ENCODE results near the gene CRIM1.

The CRIM1 gene

GRCh38 chr2:36425608-36426355 lies 70.2 kb downstream of the CRIM1 start:
- no peak for DNase-seq

DNA sequence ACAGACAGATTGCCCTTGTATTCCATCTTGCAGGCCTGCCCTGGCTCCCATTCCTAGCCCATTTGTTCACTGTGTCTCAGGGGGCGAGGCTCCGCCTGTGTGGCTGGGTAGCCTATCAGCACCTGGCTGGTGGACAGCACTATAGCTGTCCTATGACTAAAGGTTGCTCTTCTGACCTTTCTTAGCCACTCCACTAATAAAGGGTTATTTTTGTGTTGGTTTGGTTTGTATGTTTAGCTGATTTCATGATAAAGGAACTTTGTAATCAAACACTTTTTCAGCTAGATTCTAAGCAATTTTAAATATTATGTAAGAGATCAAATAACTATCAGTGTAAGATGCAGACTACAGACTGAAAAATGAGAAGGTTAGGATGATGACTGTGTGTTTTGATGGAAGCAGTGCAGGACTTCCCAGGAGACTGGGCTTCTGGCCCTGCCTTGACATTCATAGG lies 72.2 kb downstream of the CRIM1 start:
- DNase-seq = no peak

DNA sequence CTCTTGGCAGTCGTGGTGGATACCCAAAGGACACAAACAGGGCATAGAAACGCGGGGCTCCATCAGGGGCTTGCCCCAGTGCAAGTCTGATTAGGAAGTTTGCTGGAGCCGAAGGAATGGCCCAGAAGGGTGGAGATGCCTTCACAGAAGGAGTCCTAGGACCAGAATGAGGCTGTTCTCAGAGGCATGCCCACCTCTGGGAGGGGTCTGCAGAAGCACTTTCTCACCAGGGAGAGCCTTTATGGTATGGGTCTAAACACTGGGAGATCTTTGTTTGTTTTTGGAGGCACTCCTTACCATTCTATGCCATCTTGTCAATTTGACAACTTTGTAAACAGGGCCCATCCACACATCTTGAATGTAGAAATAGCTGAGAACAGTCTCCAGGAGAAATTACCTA lies 75.0 kb downstream of the CRIM1 start:
- DNase-seq = no peak

- no peak for DNase-seq
These were observed 76.9 kb downstream of the CRIM1 start for GRCh38 chr2:36432479-36432878.

GRCh38 chr2:36433311-36434217 lies 78.0 kb downstream of the CRIM1 start:
- DNase-seq = no peak

- DNase-seq = no peak
These were observed 82.9 kb downstream of the CRIM1 start for GRCh38 chr2:36438449-36438977.

GRCh38 chr2:36439084-36439483 lies 83.5 kb downstream of the CRIM1 start:
- no peak for DNase-seq

- no peak for DNase-seq
These were observed 85.6 kb downstream of the CRIM1 start for GRCh38 chr2:36441065-36441625.

- DNase-seq = no peak
These were observed 86.2 kb downstream of the CRIM1 start for GRCh38 chr2:36441816-36442215.

DNA sequence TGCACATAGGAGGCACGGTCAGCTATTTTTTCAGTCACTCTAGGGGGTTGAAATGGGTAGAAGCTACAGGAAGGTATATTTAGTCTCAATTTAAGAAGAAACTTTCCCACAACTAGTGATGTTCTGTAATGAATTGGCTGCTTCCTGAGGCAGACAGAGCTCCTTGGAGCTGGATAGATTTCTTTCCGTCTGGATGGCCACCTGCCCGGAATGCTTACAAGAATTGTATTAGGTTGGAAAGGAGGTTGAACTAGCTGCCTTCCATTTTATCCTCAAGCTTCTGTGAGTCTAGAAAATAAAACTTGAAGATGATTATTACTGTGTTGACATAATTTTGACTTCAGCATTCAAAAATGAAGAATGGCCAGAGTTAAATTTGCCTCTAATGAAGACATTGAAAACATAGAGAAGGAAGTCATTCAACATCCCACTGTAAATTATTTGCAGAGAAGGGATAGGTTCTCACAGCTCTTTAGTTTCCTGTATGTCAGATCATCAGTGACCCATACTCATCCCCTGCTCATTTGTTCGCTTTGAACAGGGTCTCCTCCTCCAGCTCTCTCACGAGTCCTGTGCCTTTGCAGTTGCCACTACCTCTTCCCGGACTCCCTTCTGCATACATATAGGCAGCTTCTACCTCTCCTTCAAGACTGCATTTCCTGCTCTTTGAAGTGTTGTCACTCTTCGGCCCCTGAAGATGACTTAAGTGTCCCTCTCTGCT lies 88.8 kb downstream of the CRIM1 start:
- no peak for DNase-seq

DNA sequence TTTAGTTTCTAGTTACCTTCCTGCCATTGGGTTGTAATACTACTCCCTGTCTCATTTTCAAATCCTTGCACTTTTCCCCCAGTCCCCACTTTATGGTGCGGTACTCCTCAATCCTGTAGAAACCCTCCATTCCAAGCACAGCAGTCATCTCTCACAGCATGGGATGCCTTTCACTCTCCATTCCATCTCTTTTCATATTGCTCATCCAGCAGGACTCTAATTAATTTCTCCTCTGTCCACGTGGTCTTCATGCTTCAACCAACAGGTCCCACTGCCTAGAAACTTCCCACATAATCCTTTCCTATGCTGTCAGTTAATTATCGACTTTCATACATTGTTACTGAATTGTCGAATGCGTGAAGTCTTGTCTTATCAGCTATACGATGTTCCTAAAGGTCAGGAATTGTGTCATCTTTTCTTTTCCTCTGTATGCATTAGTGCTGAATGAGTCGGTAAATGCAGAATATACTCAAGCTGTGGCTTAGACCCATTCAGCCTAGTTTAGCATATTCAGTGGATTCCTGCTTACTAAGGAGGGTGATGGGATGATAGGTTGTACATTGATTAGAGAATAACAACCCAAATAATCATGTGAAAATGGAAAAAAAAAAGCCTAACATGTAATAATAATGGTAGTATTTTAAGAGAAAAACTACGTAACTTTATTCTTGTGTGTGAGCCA lies 89.7 kb downstream of the CRIM1 start:
- no peak for DNase-seq

GRCh38 chr2:36446294-36446693 lies 90.7 kb downstream of the CRIM1 start:
- DNase-seq = no peak

- no peak for DNase-seq
These were observed 93.6 kb downstream of the CRIM1 start for GRCh38 chr2:36449213-36449612.

- DNase-seq = no peak
These were observed 94.4 kb downstream of the CRIM1 start for GRCh38 chr2:36449943-36450392.

DNA sequence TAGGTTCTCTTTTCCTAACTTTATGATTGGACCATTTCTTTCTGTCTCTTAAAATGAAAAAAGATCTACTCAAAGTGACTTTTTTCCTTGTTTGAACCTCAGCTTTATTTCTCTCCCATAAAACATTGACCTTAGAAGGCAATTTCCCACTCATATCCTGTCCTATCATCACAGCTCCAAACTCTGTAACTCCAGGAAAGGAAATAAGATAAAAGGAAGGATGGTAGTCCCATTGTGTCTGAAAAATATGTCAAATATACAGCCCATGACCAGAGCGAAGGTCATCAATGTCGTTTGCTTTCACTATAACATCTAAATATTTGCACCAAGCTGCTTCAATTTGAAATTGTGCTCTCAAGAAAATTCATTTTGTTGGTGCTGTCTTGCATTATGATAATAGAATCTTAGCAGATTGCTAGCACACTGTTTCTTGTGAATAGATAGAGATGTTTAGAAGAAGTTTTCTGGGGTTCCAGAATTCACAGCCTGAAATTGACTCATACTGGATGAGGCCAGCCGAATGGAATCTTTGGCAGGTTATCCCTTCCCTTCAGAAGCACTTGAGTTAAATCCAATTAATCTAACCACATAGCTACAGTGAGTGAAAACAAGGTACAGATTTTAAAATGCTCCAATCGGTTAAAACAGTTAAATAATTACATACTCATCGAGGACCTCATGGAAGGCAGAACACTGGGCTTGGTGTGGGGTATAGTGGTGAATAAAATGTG lies 95.1 kb downstream of the CRIM1 start:
- DNase-seq = no peak

DNA sequence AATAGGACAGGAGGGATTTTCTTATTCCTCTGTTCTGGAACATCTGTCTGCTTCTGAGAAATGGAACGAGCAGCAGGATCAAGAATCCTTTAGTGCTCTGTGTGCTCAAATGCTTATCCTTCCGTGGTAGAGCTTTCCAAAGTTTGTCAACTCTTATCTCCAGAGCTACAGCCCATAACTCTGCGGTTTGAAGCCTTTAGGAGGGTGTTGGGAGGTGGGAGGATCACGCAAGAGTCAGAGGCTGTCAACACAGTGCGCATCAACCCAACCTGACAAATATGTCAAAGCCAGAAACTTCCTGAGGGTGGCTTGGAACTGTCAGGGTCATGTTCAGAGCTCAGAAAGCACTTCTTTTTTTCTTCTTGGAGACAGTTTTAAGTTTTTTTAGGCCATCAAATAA lies 95.9 kb downstream of the CRIM1 start:
- DNase-seq = no peak

GRCh38 chr2:36452260-36452659 lies 96.7 kb downstream of the CRIM1 start:
- DNase-seq = no peak

DNA sequence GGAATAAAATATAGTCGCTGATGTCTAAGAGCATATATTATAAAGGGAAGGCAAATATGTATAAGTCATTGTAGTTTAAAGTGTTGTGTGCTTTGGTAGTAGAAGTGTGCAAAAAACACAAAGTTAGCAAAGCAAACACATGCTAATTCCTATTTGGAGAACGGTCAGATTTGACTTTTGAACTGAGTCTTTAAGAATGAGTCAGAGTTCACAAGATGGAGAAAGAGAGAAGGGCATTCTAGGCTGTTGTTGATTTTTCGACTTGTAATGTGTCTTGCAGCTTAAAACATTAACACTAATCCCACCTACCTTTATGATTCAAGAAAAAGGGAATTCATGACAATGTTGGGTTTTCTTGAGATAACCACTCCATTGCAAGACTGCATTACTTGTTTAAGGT lies 98.1 kb downstream of the CRIM1 start:
- no peak for DNase-seq

DNA sequence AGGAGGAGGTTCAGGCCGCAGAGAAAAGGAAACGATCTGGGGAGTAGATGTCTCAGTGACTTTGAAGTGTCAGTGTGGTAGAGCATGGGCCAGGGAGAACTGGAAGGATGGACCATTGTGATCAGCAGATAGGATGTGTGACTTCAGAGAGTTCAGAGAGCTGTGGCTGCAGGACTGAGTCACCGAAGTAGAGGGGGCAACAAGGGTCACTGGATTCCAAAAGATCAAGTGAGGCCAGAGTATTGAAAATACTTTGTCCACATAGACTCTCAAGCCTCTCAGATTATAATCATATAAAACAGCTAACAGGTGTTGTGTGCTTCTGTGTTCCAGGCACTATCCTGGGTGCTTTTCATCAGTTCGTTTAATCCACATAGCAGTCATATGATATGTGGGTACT lies 99.4 kb downstream of the CRIM1 start:
- DNase-seq = no peak

- no peak for DNase-seq
These were observed 100.2 kb downstream of the CRIM1 start for GRCh38 chr2:36455788-36456187.
